Transverse colon (tissue), 4 donors: Measurements from ENCODE around the gene EIF4E3. TPM values are rescaled to one million over a fixed set of nuclear protein-coding genes. Genes with fewer than 3 reads are reported as not detected.

Experiments
- DNase-seq: peaks from one replicate; pipeline ENCODE4 v3.0.0-alpha.2; 2019
- H3K27ac ChIP-seq, 4 donors: fragments of 200-600 bp; sonication (generic); 2 replicates each; pipeline ENCODE4 v1.5.1; 2016 to 2018; ENCODE audit warnings: inconsistent platforms in 4 of 4
- H3K27me3 ChIP-seq: fragments of 200-600 bp; sonication (generic); 2 replicates; pipeline ENCODE4 v1.5.1; 2017; ENCODE audit warnings: inconsistent platforms
- H3K36me3 ChIP-seq, 4 donors: fragments of 200-600 bp; sonication (generic); 2 replicates each; pipeline ENCODE4 v1.5.1; 2017 to 2019; ENCODE audit warnings: inconsistent platforms in 4 of 4
- H3K4me1 ChIP-seq, 4 donors: fragments of 200-600 bp; sonication (generic); 2 replicates each; pipeline ENCODE4 v1.5.1; 2017 to 2020; ENCODE audit warnings: inconsistent platforms in 4 of 4
- H3K4me3 ChIP-seq, 4 donors: fragments of 200-600 bp; sonication (generic); 1 replicate in 1 of 4; 2 replicates in 3 of 4; pipeline versions ENCODE4 v1.5.1 to v1.6.1; 2017 to 2019; ENCODE audit warnings: inconsistent platforms in 4 of 4
- H3K9me3 ChIP-seq, 2 donors: fragments of 200-600 bp; sonication (generic); 2 replicates each; pipeline ENCODE4 v1.5.1; 2017 to 2019; ENCODE audit warnings: inconsistent platforms in 2 of 2
- CTCF ChIP-seq, 5 experiments: fragments of 200-600 bp in 3 of 5; fragments of 450-650 bp in 2 of 5; sonication (generic) in 3 of 5; IDR thresholded peaks; 1 replicate in 2 of 5; 2 replicates in 3 of 5; pipeline ENCODE4 v1.5.1; 2016 to 2017; ENCODE audit warnings: antibody characterized with exemption in 5 of 5, inconsistent platforms in 3 of 5, mild to moderate bottlenecking in 2 of 5, moderate library complexity in 1 of 5
- EP300 ChIP-seq: sonication (generic); formaldehyde crosslinking; IDR thresholded peaks from one replicate; pipeline ENCODE4 v1.6.1; 2017; ENCODE audit warnings: antibody characterized with exemption, low read depth
- POLR2A ChIP-seq: fragments of 450-650 bp; IDR thresholded peaks from one replicate; pipeline ENCODE4 v1.6.1; 2016; ENCODE audit warnings: antibody characterized with exemption, mild to moderate bottlenecking, moderate library complexity
- POLR2AphosphoS5 ChIP-seq, 3 donors: sonication (generic); formaldehyde crosslinking; IDR thresholded peaks; one replicate each; pipeline ENCODE4 v1.6.1; 2016; ENCODE audit warnings: antibody characterized with exemption in 3 of 3
- WGBS, 2 donors: methylation state at CpG; one replicate each; pipeline ENCODE4 v1.1.5; 2018; ENCODE audit warnings: low coverage in 1 of 2; 5-methylcytosine and 5-hydroxymethylcytosine counted together
- in situ Hi-C, 4 donors: fragments of 200-750 bp; cut with MboI; loops; one replicate each; pipeline versions ENCODE4 v1.15.0 to v1.15.1; 2017; ENCODE audit warnings: low sequenced_read_pairs in 3 of 4, low pct_ligation_motif_present in 1 of 4, low pct_unique_long_range_greater_than_20kb in 1 of 4
- intact Hi-C: fragments of 100-400 bp; cut with DNase I; formaldehyde crosslinking; loops from one replicate; pipeline ENCODE4 v1.15.1; 2023; ENCODE audit warnings: low total_unique reads
- total RNA-seq, 4 donors: library from RNA; depleted of rRNA; stranded (reverse); fragments of >200 nt; gene quantifications; one replicate each; pipeline ENCODE4 v1.1.0, GENCODE V29; 2016

Gene EIF4E3
- total RNA-seq, 4 donors from 2014 or later = 6.0 to 35.6 (median 19.4) TPM

- TF ChIP-seq EP300 = no peak
- H3K9me3 ChIP-seq = no peaks in the 10 kb centered on the region
- H3K36me3 ChIP-seq = no peaks in the 10 kb centered on the region
- no peak overlapping the region for H3K27ac ChIP-seq
- in situ Hi-C loops = loop anchor here in 1 of 4 donors (25.0 kb wide), 1 partner anchor 1066 kb away; no protein-coding TSS in a partner anchor
- WGBS, 2 donors = 72 to 76% methylated on average over 6 of the region's 6 CpGs
- H3K4me1 ChIP-seq = peaks cover 0 to 12% (median 0%) of the 10 kb centered on the region in 4 donors
- DNase-seq = no peak
- no peak overlapping the region for H3K4me3 ChIP-seq
- intact Hi-C loops = no loop called here
- H3K27me3 ChIP-seq = no peaks in the 10 kb centered on the region
Observed at GRCh38 chr3:71628522-71628921, 96.7 kb downstream of the EIF4E3 start.

DNA sequence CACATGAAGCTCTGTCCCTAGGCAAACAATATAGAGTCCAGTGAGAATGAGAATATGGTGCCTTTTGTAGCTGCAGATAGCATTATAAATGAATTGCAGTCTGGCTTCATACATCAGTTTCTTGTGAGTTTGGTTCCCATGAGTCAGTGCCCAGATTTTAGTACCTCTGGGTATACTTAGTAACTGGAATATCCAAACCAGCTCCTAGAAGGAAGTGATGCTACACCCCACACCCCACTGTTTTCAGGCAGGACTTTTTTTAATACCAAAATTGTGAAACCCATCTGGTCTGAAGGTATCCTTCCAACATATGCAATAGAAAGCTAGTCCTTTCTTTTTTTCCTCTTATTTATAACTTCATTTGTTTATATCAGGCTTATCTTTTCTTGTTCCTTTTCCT, 99.5 kb downstream of the EIF4E3 start:
- Histone ChIP-seq H3K27me3 (no peaks in the 10 kb centered on the region), H3K27ac (no peak overlapping the region), H3K4me3 (no peak overlapping the region), H3K36me3 (no peaks in the 10 kb centered on the region), H3K9me3 (no peaks in the 10 kb centered on the region), H3K4me1 (peaks cover 0 to 12% (median 0%) of the 10 kb centered on the region in 4 donors)
- TF ChIP-seq CTCF (IDR thresholded peaks at IDR 0.05) (no peak), POLR2A (no peak), EP300 (no peak), POLR2AphosphoS5 (IDR thresholded peaks at IDR 0.05) (no peak)
- DNase-seq = no peak
- in situ Hi-C loops = loop anchor here in 1 of 4 donors (25.0 kb wide), 1 partner anchor 1063 kb away; no protein-coding TSS in a partner anchor
- intact Hi-C loops = no loop called here

Other genes with a start within 250 kb of the EIF4E3 start
- gene FOXP1, start 141.7 kb downstream of the EIF4E3 start, total RNA-seq = 100 to 1,000 TPM; 102 to 260 (median 150) TPM
- gene GPR27, start 28.5 kb upstream of the EIF4E3 start, total RNA-seq = 1 to 10 TPM in 1 of 4 donors, under 1 TPM in 1, not detected in 2; 0.79 to 1.1 TPM
- gene PROK2, start 59.7 kb upstream of the EIF4E3 start, total RNA-seq = not detected